Germinal center (tissue), 1 donor: ENCODE measurements around the gene MTMR3.
"Not testable (repeated sequence)": the region's sequence is repeated elsewhere in the genome, so short reads cannot be mapped to it uniquely, and the experiment has no call there.

Experiments used
- DNase-seq: peaks from one replicate; pipeline ENCODE4 v3.0.0; 2012; ENCODE audit warnings: mixed read lengths, low spot score

Gene MTMR3

DNA sequence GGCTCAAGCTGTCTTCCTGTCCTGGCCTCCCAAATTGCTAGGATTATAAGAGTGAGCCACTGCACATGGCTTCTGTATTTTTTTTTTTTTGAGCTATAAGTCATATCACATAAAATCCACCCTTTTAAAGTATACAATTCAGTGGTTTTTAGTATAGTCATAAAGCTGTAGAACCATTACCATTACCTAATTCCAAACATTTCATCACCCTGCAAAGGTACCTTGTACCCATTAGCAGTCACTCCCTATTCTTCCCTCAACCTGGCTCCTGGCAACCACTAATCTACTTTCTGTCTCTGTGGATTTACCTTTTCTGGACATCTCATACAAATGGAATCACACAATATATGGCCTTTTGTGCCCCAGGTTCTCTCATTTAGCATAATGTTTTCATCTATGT, 84.5 kb downstream of the MTMR3 start:
- DNase-seq, result no peak

DNA sequence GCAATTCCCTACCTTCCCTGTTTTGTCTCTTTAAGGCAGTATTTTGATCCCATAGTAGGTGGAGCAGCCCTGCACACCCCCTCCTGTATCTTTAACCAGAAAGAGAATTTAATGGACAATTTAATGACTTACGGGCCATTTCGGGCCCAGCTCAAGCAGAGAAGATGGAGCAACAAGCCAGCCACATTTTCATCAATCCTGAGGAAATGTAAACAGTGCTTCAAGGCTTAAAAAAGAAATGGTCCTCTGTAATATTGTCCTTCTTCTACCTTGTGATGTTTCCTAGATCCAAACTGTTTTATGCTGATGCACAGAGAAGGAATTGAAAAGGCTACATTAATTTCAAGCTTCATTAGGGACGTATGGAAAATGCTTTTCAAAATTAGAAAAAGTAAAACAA, 88.6 kb downstream of the MTMR3 start:
- DNase-seq, result no peak

DNA sequence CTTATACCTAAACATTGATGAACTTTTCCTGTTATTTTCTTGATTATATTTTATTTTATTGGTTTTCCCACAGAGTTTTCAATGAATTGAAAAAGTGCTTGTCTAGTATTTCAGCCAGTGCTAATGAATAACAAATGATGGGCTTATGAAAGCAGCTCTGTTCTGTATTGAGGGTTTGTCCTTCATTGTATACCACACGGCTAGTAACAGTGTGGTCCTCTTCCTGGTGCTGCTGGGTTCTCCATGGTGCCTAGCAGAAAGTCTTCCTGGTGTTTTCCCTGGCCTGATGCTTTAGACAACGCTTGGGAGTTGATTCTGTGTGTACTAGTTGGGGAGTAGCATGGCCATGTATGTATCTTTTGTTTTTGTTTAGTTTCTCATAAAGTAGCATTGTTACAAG, 89.1 kb downstream of the MTMR3 start:
- no peak for DNase-seq

DNA sequence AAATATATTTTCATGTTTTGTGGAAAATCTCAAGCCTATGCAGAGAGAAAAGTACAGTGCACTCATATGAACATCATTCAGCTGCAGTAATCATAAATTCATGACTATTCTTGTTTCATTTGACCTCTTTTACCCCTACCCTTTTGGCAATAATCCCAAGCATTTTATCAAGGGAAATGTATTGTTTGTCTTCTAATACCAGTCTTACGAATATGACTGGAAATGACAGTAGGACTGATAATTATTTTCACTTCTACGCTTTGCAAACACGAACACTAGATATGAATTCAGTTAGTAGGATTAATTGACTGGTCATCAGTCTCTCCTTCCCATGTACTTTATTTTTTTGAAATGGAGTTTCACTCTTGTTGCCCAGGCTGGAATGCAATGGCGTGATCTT, 90.3 kb downstream of the MTMR3 start:
- DNase-seq, result no peak

DNA sequence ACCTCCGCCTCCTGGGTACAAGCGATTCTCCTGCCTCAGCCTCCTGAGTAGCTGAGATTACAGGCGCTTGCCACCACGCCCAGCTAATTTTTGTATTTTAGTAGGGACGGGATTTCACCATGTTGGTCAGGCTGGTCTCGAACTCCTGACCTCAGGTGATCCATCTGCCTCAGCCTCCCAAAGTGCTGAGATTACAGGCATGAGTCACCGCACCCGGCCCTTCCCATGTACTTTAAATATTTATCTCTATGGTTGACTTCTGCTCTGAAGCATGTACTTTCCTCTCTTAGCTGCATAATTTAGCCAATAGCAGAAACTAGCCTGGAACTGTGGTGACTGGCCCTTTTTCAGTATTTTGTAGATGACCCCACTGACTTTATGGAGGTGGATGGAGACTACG, 90.7 kb downstream of the MTMR3 start:
- DNase-seq, result not testable (repeated sequence)

DNA sequence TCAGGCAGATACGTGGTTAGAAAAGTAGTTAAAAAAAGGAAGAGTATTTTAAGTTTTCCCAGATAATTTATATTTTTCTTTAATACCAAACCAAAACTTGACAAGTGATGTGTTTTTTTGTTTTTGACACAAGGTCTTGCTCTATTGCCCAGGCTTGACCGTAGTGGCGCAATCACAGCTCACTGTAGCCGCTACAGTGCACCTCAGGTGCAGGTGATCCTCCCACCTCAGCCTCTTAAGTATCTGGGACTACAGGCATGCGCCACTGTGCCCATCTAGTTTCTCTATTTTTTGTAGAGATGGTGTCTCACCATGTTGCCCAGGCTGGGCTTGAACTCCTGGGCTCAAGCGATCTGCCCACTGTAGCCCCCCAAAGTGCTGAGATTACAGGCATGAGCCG, 92.5 kb downstream of the MTMR3 start:
- DNase-seq, result no peak

DNA sequence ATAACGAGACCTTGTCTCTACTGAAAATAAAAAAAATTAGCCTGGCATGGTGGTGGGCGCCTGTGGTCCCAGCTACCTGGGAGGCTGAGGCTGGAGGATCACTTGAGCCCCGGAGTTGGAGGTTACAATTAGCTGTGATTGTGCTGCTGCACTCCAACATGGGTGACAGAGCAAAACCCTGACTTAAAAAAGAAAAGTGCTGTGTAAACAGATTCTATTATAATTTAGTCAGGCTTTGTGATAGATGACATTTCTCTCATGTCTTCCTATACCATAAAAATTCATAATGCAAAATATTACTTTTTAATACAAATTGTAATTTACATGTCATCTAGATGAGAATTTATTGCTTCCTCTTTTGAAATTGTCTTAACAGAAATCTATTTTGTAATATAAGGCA, 94.1 kb downstream of the MTMR3 start:
- DNase-seq, result no peak

DNA sequence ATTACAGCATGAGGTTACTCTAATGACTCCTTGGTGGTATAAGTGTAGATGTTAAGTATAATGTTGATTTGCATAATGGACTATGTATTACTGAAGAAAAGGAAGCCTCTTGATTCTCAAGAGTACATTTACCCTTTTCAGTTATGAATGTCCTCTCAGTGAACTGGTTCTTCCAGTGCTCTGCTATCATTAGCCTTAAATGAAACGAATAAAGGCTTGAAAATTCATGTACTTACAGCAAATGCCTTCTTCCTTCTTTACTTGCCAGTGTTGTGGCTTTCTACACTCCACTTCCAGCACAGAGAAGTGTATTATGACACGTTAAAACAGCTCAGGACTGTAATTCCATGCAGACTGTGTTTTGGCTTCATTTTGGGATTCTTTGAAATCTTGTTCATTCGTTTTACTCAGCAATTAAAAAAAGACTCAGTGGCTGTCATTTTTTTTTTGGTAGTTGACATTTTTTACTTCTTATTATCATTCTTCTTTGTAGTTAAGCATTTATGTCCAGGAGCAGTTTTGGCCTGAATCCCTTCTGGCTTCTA, 96.9 kb downstream of the MTMR3 start:
- no peak for DNase-seq

DNA sequence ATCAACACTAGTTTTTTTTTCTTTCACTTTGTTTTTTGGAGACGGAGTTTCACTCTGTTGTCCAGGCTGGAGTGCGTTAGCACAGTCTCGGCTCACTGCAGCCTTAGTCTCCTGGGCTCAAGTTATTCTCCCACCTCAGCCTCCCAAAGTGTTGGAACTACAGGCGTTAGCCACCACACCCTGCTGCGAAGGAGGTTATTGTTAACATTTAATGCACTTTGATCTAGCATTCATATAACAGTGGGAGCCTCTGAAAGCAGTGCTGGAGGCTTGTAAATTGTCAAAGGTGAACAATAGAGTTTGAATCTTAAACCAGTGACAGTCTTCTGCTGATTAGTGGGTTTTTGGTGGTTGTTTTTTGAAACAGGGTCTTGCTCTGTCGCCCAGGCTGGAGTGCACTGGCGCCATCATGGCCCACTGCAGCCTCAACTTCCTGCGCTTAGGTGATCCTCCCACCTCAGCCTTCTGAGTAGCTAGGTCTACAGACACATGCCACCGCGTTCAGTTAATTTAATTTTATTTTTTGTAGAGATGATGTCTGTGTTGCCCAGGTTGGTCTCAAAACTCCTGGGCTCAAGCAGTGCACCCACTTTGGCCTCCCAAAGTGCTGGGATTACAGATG, 100.4 kb downstream of the MTMR3 start:
- no peak for DNase-seq

DNA sequence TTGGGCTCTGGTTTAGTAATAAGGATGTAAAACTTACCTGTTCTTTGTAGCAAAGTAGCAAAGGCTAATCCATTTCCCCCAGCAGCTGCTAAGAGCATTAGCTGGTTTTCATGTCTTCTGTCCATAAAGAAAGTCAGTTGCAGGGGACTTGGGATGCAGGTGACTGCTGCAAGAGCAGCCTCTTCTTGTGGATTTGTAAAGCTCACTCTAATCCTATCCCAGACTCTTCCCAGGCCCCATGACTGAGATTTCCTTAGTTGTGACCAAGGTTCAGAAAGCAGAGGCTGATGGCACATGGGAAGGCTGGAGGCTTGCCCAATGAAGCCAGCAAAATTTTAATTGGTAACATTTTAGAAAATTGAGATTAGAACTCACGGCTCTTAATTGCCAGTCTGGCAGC, 102.9 kb downstream of the MTMR3 start:
- DNase-seq, result no peak

DNA sequence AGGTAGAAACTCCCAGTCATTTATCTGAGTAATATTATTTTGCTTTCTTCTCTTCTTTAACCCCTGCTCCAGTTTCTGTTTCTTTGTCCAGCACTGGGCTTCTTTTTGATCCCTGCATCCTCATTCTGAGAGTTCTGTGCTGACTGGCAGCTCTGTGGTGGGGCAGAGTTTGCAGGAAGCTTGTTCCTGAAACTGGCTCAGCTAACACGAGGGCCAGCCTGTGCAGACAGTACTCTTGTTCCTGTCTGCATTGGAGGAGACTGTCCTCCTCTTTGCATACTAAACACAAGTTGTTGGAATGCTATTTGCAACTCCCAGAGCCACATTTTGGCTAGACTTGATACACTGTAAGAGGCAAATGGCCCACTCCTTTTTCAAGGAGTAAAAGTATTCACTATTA, 104.2 kb downstream of the MTMR3 start:
- DNase-seq, result no peak

DNA sequence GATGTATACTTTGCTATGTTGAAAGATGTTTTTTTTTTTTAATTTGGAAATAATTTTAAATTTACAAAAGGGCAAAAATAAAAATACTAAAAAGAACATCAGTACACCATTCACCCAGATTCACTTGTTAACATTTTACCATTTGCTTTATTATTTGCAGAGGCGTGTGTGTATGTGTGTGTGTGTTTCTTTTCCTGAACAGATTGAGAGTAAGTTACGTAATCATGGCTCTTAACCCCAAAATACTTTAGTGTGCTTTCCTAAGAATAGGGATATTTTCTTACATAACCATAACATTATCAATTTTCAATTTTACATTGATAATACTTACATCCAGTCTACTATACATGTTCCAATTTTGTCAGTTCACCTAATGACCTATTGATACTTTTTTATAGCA, 105.7 kb downstream of the MTMR3 start:
- DNase-seq, result no peak

DNA sequence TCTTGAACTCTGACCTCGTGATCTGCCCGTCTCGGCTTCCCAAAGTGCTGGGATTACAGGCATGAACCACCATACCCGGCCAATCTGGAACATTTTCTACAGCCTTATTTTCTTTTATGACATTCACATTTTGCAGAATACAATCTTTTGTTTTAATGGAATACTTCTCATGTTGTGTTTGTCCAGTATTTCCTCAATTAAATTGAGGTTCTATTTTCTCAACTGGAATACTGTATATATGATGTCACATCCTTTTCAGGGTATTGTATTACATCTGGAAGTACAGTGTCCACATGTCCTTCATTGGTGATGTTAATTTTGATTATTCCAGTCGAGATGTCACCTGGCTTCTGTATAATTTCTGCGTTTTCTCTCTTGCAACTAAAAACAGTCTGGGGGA, 106.5 kb downstream of the MTMR3 start:
- DNase-seq, result no peak

DNA sequence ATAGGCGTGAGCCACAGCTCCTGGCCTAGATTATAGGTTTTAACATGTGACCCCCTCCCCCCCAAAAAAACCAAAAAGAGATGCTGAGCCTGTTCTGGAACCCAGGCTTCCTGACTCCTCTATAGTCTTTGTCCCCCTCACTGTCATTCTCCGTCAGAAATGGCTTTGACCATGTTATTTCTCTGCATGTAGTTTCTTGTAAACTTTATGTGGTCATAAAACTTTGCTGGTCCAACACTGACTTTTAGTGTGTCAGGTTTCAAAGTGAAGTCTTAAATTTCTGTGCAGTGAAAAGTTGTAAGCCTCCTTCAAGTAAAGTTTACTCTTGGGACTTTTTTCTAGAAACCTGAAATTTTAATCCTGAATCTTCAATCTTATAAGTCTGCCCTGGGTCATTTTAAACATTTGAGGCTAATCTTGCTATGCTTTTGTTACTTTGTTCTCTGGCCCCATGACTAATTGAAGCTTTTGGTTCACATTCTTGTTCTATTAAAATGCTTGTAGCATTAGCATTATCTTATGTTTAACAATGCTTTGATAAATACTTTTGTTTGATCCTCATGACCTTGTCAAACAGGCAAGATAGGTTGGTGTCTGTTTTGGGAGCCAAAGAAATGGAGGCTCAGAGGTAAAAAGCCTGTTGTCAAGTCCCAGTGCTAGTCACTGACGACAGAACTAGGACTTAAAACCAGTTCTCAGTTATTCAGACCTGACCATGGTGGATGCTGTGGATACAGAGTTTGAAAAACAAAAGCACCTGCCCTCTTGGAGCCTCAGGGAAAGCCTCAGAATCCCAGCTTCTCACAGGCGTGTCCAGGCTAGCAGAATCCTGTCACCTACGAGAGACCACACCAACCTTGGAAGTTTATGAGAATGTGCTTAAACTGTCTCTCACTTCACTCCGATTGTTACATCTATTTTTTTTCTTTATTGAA, 109.6 kb downstream of the MTMR3 start:
- no peak for DNase-seq

DNA sequence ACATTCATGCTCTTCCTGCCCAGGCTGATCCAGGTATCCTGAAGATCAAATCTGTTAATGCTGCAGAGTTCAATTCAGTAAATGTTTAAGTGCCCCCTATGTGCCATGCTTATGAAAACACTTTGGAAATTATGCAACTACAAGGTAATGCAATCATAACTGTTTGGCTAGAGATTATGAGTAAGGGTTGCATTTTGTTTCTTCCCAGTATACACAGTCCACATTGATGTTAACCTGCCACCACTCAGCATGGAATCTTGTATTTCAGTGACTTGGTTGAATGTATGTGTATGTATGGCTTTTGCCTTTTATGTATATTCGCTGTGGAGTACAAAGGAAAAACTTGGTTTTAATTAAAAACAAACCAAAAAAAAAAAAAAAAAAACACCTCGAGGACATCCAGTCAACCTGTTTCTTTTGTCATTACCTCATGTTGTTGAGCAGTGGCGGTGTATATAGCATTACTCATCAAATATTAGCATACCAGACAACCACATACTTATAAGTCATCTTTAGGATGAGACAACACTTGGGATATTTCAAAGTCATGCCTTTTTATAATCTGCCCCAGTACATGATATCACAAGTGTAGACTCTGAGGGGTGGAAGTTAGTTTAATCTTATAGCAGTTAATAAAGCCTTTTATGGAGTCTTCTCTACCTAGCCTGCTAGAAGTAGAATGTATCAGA, 111.2 kb downstream of the MTMR3 start:
- no peak for DNase-seq

DNA sequence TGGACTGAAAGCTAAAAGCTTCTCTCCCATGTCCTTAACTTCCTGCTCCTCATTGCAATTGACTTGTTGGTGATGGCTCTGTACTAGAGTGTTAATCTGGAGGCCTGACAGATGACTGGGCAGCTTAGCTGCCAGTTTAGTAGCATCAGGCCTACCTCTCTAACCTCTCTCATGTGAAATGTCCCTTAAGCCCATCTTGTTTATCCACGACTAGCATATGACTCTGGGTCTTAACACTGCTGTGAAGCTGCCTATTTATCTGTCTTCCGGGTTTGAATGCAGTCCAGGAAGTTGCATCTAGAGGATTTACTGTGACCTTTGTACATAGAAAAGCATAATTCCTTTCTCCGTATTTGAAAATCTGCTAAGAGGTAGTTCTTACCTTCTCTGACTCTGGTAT, 112.0 kb downstream of the MTMR3 start:
- DNase-seq, result no peak

DNA sequence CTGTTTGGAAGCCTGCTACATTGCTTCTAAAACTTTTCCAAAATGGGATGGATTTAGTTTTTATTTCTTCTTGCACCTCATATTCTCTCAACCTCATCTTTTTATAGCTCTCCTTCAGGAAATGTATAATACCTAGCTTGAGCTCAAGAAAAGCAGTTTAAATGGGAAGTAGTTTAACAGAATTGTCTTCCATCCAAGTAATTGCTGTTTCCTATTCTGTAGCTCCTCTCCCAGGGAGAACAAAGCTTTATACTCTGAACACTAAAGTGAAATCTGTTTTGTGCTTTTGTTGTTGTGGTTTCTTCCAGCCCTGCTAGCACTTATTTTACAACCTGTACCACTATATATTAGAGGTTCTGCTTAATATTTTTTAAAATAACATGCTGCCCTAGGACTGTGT, 114.1 kb downstream of the MTMR3 start:
- no peak for DNase-seq

DNA sequence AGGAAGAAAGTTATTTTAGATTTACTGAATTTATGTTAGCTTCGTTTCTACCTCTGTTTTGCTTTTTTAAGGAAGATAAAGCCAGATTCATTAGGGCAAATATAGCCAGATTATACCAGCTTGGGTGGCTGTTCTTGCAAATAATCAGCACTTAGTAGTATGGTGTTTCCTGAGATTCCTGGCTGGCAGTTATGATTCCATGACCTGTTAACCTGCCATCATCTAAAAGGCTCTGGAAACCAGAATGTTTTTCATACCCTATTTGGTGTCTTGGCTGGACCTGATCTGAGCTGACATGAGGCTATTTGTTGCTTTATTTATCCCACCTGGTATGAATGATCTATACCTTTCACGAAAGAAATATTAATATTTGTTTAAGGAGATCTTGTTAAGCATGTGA, 114.5 kb downstream of the MTMR3 start:
- no peak for DNase-seq

DNA sequence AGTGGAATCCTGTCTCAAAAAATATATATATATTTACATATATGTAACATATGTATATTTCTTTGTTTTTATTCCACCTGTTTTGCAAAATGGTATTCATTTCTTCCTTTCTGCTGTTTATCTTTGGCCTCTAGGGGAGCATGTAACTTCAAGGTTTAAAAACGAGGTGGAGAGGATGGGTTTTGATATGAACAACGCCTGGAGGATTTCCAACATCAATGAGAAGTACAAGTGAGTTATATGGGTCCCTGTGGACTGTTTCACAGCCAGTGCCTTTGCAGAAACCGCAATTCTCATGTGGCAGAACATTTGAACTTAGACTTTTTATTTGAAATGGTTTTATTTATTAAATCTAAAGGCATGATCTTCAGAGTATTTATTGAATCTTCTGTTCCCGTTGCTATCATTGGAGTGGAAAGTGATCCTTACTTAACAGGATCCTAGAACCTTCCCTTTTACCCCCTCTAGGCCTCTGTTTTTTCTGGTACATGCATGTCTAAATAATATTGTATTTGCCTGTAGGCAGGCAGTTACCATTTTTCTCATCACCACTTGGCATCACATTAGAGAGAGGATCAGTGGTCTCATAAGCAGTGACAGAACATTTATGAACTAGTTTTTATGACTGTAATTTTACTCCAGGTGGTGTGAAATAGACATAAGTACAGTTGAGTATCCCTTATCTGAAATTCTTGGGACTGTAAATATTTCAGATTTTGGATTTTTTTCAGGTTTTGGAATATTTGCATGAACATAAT, 115.8 kb downstream of the MTMR3 start:
- DNase-seq, result no peak

DNA sequence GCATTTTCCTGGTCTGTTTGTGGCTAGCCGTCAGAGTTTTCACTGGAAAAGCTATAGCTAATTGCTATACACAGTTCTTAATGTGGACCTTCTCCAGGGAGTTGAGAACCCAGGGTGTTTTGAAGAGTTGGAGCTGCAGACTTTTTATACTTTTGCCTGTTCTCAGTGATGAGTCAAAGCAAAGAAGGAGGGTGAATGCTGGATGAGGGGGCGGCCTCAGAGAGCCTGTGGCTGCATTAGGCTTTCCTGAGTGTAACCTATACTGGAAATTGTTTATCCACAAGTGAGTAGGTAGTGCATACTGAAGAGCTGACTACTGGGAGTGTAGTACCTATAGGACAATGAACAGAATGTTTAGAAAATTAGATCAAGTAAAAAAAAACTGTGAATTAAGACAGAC, 117.6 kb downstream of the MTMR3 start:
- DNase-seq, result no peak

DNA sequence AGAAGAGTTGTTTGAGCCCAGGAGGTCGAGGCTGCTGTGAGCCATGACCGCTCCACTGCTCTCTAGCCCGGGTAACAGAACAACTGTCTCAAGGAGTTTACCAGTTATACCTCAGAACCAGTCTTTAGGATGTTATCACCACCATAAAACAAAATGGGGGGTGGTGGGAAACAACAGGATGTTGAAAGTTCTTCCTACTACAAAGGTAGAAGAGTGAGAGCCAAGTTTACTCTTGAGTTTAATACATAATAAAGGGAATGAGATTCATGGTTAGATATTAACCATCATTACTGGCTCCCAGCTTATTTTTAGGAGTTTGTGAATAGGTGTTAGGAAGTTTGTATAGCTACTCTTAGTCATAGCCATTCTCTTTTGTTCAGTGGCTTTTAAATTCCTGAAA, 118.5 kb downstream of the MTMR3 start:
- DNase-seq, result no peak

DNA sequence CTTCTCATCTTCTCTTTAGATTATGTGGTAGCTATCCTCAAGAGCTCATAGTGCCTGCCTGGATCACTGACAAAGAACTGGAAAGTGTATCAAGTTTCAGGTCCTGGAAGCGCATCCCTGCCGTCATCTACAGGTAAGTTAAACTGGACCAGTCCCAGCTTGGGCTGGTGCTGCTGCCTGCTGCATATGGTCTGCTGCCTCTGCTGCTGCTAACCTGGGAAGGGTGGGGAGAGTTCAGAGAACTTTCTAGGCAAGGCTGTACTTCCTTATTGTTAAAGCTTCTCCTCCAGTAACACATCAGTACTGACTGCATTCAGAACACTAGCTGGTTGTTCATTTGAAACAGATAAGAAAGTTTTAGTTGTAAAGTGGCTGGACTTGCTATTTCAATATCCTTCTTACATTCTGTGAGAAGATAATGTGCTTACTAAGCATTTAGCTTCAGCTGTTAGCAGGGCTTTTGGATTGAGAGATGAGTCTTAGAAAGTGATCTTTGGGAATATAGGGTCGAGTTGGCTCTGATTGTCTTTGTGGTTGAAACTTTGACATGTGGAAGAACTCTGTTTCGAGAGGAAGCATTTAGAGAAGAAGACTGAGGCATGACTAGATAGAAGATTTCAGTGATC, 120.0 kb downstream of the MTMR3 start:
- DNase-seq, result no peak
